Epithelial cell of prostate (primary cell): ENCODE data around the gene CLIC3.

Experiments
- DNase-seq: peaks from one replicate; pipeline ENCODE4 v3.0.0-alpha.2; 2011; ENCODE audit warnings: low read depth, low spot score
- H3K27ac ChIP-seq: fragments of 450-650 bp; 2 replicates; pipeline ENCODE4 v1.5.1; 2017; ENCODE audit warnings: mild to moderate bottlenecking

Gene CLIC3

DNA sequence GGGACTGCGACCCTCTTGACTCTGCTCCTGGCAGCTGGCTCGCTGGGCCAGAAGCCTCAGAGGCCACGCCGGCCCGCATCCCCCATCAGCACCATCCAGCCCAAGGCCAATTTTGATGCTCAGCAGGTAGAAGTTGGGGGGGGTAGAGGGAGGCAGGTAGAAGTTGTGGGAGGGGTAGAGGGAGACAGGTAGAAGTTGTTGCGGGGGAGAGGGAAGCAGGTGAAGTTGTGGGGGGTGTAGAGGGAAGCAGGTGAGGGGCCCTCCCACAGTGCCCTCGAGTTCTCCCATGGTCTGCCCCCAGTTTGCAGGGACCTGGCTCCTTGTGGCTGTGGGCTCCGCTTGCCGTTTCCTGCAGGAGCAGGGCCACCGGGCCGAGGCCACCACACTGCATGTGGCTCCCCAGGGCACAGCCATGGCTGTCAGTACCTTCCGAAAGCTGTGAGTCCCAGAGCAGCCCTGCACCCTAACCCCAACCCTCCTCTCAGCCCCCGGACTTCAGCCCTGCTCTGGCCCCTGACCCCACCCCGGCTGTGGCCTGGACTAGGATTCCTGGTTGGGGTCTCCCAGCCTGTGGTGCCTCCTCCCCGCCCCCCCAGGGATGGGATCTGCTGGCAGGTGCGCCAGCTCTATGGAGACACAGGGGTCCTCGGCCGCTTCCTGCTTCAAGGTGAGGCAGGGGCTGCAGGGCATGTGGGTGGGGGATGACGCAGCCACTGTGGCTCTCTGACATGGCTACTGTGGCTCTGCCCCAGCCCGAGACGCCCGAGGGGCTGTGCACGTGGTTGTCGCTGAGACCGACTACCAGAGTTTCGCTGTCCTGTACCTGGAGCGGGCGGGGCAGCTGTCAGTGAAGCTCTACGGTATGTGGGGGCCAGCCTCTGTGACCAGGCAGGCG is 50.8 kb downstream of the CLIC3 start:
- no peak for DNase-seq
- no peak overlapping the region for H3K27ac ChIP-seq
